Activated CD8-positive, alpha-beta memory T cell treated with anti-CD3 and anti-CD28 coated beads, Interleukin-2, amount 50 U/mL, for 24 hours (primary cell): Measurements from ENCODE around the gene CCM2.

Source experiments
- DNase-seq: peaks from one replicate; pipeline ENCODE4 v3.0.0-alpha.2; 2020; ENCODE audit errors: extremely low read depth

Gene CCM2

DNA sequence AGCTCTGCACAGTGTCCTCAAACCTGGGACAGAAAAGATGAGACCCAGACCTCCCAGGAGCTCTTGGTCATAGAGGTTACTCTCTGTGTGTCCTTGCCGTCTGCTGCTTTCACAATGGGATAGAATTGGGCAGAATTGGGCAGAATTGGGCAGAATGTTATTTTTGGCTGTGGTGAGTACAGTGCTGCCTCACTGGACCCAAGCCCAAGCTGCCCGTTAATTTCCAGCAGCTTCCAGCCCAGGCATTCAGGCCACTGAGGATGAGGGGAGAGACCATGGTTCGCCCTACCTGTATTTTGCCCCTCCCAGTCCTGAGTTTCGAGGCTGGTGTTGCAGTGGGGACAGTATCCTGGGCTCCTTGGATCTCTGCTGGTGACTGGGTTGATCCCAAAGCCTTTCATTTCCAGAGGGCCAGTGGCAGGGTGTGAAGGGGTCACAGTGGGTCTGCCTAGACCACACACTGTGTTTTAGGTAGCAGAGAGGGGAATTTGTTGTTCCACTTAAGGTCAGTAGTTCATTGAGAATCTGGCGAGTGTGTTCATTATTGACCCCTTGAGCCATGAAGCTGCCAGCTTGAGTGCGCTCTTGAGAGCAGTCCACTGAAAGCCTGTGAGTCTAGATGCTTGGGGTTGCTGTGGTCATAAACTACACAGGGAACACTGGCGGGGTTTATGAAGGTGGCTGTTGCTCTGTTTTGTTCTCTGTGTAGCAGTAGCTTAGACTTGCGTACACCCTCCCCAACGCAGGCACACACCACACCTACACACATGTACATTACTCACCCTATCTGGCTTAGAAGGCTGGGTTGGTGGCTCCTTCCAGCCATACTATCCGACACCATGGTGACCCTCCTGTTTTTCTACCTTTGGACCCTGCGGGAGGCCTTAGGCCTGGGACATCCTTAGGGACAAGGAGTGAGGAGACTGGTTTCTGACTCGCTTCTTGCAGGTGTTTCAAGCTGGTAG, 65.3 kb downstream of the CCM2 start:
- no peak for DNase-seq

DNA sequence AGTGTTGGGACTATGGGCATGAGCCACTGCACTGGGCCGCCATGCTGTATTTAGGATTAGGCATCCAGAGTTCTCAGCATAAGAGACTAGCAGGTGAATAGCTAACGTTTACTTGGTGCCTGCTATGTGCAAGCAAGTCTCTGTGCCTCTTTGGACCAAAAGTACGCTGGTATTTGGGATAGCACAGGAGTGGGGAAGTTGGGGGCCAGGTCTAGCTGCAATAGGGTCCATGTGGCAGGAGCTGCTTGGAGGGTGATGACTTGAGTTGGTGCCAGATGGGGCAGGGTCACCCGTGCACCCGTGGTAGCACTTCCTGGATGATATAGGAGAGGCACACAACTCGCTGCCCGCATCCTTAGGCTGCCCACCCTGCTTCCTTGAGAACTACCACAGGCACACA, 66.4 kb downstream of the CCM2 start:
- DNase-seq = no peak

DNA sequence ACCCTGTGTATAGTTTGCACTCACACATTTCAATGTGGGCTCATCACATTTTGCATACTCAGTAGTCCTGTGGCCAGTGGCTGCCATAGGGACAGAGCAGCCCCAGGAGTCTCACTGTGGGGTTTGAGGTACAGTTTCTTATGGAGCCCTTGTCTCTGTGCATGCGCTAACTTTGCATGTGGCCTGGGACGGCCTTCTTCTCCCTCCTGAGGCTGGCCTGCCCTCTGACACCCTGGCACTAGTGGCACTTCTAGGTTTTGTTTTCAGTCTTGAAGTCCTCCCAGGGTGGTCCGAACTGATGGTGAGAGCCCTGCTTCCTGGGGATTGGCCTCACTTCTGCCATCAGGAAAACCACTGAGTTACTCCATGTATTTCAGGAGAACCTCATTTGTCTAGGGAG, 67.6 kb downstream of the CCM2 start:
- DNase-seq = no peak

DNA sequence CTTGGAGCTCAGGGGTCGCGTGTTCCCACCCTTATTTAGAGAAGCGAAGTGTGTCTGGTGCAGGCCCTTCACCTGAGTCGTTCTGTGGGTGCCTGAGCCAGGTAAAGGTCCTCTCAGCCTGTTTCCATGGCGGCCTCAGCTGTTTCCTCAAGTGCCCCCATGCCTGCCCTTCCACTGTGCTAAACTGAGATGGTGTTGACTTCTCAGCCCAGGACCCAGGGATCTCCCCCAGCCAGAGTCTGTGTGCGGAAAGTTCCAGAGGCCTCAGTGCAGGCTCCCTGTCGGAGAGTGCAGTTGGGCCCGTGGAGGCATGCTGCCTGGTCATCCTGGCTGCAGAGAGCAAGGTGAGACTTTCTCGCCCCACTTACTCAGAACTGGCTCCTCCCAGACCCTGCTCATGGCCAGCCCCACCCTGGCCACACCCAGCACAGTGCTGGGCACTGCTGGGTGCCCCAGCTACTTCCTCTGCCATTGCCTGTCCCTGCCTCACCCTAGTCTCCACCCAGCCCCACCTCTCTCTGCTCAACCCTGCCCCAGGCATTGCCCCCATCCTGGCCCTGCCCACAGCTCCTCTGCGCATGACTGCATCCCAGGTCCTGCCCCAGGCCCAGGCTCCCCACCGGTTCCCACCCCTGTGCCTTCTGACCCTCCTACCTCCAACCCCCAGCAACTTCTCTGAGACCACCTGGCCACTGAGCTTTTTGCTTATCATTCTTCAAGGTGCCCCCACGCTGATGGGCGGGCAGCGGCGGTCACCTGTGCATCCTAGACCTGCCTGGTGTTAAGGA, 68.4 kb downstream of the CCM2 start:
- no peak for DNase-seq

DNA sequence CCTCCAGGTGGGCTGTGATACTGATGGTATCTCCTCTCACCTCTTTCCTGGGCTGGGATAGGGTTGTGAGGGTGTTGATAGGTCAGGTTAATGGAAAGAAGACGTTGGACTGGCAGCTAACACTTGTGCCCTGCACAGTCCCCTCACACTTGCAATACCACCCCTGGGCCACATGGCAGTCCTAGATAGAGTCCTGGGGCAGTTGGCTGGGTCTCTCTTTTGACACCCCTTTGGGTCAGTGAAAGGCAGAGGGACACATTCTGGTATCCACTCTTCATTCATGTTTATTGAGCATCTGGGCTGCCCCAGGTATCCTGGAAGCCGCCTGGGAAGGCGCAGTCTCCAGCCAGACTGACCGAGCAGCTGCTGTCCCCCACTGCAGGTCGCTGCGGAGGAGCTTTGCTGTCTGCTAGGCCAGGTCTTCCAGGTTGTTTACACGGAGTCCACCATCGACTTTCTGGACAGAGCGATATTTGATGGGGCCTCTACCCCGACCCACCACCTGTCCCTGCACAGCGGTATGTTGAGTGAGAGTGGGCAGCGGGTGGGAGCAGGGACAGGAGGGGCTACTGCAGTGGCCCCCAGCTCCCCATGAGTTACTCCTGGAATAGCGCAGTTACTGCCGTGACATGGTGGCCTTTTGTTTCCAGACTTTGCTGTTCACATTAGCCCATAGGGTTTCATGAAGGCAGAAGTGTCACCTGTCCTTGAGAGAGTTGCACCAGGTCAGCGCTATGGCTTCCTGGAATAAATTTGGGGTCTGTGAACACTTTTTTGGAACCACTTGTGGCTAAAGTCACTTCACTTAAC, 69.6 kb downstream of the CCM2 start:
- DNase-seq = no peak

DNA sequence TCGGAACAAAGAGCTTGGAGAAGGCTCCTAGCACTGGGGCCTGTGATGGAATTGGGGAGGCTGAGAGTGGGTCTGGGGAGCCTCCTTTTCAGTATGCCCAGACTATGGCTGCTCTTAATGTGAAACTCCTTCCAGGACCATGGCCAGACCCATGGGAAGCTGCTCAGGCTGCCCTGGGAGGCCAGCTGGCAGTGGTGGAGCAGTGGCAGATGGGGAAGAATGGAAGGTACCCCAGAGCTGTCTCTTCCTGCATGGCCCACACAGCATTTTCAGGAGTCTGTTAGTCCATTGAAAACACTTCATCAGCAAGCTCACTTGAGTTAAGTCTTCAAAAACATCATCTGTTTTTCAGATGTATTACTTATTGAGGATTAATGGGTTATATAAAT, 70.2 kb downstream of the CCM2 start:
- DNase-seq = no peak

DNA sequence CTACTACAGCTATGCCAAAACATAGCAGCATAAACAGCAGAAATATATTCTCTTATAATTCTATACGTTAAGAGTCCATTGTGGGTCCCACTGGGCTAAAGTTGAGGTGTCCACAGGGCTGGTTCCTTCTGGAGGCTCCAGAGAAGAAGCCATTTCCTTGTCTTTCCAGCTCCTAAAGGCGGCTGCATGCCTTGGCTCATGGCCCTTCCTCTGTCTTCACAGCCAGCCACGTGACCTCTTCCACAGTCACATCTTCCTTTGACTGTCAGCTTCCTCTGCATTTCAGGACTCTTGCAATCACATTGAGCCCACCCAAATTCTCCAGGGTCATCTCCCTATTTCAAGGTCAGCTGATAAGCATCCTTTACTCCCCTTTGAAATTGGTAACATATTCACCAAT, 71.5 kb downstream of the CCM2 start:
- DNase-seq = no peak

DNA sequence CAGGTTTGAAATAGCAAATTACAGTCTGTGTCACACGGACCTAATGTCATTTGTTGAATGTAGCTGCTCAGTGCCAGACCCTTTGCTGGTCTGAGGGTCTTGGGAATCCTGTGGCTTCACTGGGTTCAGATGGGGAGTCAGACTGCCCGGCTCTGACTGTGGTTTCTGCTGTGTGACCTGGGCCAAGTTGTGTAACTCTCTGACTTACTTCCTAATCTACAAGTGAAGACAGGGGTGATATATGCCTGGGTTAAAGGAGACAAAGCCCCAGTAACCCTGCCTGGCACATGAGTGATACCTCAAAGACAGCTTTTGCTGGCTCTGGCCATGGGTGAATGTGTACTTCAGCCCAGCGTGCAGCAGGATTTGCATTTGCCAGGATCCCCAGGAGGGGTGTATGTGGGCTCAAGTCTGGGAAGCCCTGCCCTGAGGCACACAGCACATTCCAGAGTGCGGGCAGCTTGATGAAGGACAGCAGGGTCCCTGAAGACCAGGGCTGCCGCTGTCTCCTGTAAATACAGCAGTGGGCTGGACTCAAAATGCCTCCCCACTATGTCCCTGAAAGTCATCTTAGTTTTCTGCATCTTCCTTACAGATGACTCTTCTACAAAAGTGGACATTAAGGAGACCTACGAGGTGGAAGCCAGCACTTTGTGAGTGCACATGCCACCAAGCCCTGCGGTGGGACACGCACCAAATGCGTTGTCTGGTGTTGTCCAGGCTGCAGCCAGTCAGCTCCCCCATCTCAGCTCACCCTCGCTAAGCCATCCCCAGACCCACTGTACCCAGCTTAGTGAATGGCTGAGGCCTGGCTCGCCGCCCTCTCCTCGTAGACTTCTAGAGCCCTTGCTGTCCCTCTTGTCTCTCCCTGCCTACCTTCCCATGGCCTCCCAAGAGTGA, 72.4 kb downstream of the CCM2 start:
- no peak for DNase-seq

DNA sequence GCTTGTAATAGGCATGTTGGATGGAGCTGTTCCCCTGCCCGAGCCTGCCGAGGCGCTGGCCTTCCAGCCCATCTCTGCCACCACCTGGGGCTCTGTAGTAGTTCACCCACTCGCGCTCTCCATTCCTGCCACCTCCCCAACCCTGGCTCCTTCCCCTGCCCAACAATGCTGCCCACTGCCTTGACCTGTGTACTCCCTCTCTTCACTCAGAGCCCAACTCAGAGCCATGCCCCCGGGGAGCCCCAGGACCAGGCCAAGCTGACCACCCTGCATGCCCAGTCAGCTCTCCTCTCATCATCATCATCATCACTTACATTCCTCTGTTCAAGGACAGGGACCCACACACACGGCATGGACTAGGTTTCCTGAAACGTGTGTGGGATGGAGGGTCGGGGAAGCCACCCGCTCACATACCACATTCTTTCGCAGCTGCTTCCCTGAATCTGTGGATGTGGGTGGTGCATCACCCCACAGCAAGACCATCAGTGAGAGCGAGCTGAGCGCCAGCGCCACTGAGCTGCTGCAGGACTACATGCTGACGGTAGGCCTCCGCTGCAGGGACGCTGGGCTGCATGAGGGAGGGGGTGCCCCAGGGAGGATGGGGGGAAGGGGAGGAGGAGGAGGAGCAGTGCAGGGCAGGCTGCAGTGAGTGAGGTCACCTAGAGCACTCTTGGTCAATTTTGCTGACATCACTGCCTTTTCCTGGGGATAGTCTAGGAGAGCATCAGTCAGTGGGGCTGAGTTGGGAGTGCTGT, 73.2 kb downstream of the CCM2 start:
- no peak for DNase-seq

DNA sequence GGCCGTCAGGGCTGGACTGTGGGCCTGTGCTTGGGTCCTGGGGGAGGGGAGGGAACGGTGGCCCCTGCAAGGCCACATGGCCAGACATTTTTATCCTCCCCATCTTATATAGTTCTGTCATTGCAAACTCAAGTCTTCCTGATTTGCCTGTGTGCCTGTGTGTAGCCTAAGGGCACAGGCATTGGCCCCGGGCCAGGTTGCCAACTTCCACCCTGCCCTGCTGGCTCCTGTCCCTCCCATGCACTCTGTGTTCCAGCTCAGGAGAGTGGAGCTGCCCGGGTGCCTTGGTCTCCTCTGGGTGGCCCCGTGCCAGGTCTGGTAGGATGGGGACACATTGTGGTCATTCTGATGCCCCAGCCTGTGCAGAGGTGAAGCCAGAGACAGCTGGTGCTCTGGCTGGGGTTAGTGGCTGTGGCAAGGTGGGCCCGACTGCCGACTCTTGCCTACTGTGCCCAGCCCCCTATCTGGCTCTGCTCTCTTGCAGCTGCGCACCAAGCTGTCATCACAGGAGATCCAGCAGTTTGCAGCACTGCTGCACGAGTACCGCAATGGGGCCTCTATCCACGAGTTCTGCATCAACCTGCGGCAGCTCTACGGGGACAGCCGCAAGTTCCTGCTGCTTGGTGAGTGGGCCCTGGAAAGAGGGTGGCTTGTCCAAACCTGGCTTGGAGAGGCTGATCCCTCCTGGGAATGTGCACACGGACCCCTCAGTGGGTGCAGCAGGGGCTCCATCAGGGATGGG, 74.0 kb downstream of the CCM2 start:
- DNase-seq = no peak

DNA sequence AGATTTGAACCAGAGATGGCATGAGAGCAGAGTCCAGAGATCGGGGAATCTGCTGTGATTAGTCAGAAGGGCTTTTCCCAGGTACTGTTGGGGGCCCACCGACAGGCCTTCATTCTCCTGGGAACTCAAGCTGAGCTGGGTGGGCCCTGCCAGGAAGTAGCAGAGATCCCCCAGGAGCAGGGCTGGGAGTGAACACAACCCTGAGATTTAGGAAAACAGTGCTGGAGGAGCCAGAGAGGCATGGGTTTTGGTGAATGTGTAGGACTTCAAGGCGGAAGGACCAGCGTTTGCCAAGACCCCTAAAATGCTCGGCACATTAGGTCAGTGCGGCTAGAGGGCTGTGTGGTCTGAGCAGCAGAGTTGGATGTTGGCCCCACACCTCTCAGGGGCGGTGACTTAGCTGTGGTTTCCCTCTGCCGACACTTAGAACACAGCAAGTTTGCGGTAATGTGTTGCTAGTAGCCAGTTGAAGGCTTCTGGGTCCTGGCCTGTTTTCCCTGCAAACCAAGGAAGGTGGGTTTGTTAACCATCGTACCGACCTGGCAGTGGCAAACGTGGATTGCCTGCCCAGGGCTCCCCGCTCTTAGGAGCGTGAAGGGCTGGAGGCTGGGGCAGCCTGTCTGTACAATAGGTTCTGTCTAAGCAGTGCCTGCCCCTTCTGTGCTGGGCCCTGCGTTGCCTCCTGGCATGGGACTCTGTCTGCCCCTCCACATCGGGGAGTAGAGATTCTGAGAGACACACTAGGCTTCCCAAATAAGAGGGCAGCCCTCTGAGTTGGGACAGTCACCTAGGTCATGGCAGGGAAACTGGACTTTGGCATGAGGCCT, 74.7 kb downstream of the CCM2 start:
- no peak for DNase-seq

DNA sequence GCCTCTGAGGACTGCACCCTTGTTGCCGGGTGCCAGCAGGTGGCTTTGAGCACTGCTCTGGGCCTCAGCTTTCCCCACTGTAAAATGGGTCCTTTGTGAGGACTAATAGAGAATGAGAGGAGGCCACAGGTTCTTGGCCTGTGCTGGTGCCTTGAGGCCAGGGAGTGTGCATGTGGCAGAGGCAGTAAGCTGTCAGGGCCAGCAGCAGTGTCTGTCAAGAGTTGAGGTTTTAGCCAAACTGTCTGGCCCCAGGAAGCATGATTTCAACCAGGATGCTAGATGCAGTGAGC, 75.3 kb downstream of the CCM2 start:
- no peak for DNase-seq

DNA sequence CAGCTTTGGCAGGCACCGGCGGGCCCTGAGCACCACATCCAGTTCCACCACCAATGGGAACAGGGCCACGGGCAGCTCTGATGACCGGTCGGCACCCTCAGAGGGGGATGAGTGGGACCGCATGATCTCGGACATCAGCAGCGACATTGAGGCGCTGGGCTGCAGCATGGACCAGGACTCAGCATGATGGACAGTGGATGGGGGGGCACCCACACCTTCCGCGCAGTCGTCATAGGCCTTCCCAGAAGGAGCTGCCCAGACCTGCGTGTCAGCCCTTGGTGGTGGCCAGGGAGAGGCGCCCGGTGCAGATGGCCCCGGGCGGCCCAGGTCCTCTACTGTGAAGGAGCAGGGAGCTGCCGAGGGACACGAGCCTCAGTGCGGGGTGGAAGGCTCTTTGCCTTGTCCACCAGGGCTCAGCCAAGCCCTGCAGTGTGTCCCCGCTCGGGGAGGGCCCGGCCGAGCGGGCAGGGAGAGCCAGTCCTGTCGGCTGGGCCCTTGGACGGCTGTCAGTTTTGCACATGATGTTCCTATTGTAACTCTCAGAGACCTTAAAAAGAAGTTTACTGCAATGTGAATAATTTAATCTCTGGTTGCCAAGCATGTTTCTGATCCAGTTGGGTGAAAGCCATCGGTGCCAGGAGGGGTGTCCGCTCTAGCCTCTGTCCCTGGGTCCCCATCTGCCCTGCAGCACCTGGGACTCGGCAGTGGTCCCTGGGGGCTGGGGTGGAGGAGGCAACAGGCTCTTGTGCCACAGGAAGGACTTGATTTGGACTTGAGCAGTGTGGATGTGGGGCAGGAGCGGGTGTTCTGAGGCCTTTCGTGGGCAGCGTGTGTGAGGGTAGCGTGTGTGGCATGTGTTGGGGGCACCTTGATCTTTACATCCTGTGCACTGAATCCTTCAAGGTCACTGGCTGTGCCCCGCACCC, 76.1 kb downstream of the CCM2 start:
- DNase-seq = no peak

DNA sequence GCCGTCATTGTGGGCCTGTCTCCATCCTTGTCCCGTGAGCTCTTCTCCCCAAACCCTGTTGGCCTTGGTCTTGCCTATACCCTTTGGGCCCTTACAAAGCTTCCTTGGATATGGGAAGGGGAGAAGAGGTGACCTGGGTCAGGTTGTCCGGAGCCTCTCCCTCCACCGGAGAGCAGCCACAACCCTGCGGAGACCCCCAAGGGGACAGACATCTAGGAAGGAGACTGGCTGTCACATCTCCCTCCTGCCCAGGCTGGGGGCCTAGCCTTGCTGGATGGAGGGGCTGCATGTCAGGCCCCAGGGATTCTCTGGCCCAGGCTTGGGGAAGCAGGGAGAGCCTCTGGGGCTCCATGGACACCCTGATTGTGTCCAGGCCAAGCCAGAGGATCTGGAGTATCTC, 76.9 kb downstream of the CCM2 start:
- DNase-seq = no peak

DNA sequence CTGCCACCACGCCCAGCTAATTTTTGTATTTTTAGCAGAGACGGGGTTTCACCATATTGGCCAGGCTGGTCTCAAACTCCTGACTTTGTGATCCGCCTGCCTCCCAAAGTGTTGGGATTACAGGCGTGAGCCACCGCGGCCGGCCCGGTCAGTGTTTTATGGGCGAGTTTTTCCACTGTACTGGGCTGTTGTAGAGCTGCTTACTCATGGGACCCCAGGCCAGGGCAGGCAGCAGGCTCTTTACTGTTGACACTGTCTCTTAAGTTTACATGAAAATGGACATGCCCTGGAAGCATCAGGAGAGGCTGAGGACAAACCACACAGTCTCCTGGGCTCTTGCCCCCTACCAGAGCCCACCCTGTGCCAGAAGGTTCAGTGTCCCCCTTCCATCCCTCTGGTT, 77.6 kb downstream of the CCM2 start:
- DNase-seq = no peak

DNA sequence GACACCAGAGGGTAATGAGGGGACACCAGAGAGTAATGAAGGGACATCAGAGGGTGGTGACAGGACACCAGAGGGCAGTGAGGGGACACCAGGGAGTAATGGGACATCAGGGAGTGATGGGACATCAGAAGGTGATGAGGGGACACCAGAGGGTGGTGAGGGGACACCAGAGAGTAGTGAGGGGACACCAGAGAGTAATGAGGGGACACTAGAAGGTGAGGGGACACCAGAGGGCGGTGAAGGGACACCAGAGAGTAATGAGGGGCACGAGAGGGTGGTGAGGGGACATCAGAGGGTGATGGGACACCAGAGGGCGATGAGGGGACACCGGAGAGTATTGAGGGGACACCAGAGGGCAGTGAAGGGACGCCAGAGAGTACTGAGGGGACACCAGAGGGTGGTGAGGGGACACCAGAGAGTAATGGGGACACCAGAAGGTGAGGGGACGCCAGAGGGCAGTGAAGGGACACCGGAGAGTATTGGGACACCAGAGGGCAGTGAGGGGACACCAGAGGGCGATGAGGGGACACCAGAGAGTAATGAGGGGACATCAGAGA, 78.2 kb downstream of the CCM2 start:
- no peak for DNase-seq

DNA sequence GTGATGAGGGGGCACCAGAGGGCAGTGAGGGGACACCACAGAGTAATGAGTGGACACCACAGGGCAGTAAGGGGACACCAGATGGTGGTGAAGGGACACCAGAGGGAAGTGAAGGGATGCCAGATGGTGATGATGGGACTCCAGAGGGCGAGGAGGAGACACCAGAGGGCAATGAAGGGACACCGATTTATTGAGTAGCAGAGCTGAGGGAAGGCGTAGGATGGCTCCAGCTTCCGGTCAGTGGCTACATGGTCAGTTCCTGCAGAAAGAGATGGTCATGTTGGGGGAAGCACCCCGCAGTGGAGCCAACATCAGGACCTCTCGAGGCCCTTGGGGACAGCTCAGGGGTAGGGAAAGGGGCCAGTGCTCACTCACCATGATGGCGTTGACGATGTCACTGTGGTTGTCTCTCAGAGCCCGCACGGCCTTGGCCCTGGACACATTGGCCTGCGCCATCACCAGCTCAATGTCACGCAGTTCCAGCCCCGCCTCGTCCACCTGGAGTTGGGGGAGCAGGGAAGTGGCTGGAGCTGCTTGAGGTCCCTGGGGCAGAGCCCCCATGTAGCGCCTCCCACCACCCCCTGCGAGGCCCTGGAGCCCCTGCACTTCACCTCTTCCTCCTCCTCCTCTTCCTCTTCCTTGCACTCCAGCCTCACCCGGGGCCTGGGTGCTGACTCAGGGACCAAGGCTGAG, 80.4 kb downstream of the CCM2 start:
- DNase-seq = no peak
